H1 (cell line): Measurements from ENCODE around the gene PLPPR1. TPM values are rescaled to one million over a fixed set of nuclear protein-coding genes. Genes with fewer than 3 reads are reported as not detected.
A peak's percentile ranks its signal among the peaks of the same experiment; 100 is the strongest.

Source experiments
- CTCF ChIA-PET: fragments of 300-600 bp; sonication (Branson Sonifier 250); formaldehyde crosslinking; loops from one replicate; lab custom pipeline; 2021; ENCODE audit not compliant: partially characterized antibody; lab: Charles Lee
- POLR2A ChIA-PET: fragments of 300-600 bp; sonication (Branson Sonifier 250); formaldehyde crosslinking; loops from one replicate; lab custom pipeline; 2021; ENCODE audit warnings: inconsistent platforms; ENCODE audit not compliant: partially characterized antibody; lab: Charles Lee
- DNase-seq, 2 experiments: peaks; one replicate each; pipeline versions ENCODE4 v3.0.0 to v3.0.0-alpha.2; 2010 to 2022; ENCODE audit warnings: low spot score in 2 of 2, low read depth in 1 of 2, mixed read lengths in 1 of 2
- FAIRE-seq: peaks from 2 replicates; lab custom pipeline; 2011; peaks lifted over from hg19 to GRCh38; lab: Jason Lieb, UNC
- H2AFZ ChIP-seq: 2 replicates; pipeline ENCODE4 v1.8.1; 2012; ENCODE audit warnings: low read length, inconsistent platforms
- H2AK5ac ChIP-seq: 2 replicates; pipeline ENCODE4 v1.6.1; 2013; ENCODE audit warnings: low read depth, low read length
- H2BK120ac ChIP-seq: replicated peaks from 2 replicates; pipeline ENCODE3; 2013; ENCODE audit warnings: low read depth, low read length, inconsistent platforms
- H2BK12ac ChIP-seq: 2 replicates; pipeline ENCODE4 v1.6.1; 2013; ENCODE audit warnings: low read depth, low read length
- H2BK15ac ChIP-seq: 2 replicates; pipeline ENCODE4 v1.6.1; 2013; ENCODE audit warnings: low read length
- H2BK20ac ChIP-seq: 2 replicates; pipeline ENCODE4 v1.6.1; 2013; ENCODE audit warnings: low read length
- H2BK5ac ChIP-seq: 2 replicates; pipeline ENCODE4 v1.6.1; 2013; ENCODE audit warnings: low read depth, low read length
- H3K14ac ChIP-seq: 2 replicates; pipeline ENCODE4 v1.6.1; 2013; ENCODE audit warnings: inconsistent platforms; ENCODE audit not compliant: insufficient read length
- H3K18ac ChIP-seq: 2 replicates; pipeline ENCODE4 v1.6.1; 2013; ENCODE audit warnings: low read length; ENCODE audit errors: extremely low read depth
- H3K23ac ChIP-seq: 2 replicates; pipeline ENCODE4 v1.6.1; 2013; ENCODE audit warnings: inconsistent platforms; ENCODE audit not compliant: insufficient read length
- H3K23me2 ChIP-seq: 2 replicates; pipeline ENCODE4 v1.6.1; 2013; ENCODE audit warnings: low read depth, low read length
- H3K27ac ChIP-seq: 2 replicates; pipeline ENCODE4 v1.6.1; 2011; ENCODE audit warnings: low read depth, low read length, inconsistent platforms
- H3K27me3 ChIP-seq, 4 experiments: replicated peaks in 1 of 4; 1 replicate in 1 of 4; 2 replicates in 3 of 4; pipeline versions ENCODE4 v1.6.1 to v1.8.1; 2011 to 2013; ENCODE audit warnings: low read length in 3 of 4, mild to moderate bottlenecking in 3 of 4, inconsistent platforms in 2 of 4, mixed read lengths in 2 of 4, moderate library complexity in 1 of 4; ENCODE audit not compliant: control insufficient read depth in 3 of 4, insufficient read depth in 3 of 4; ENCODE audit errors: extremely low read depth in 1 of 4
- H3K36me3 ChIP-seq, 4 experiments: 2 replicates each; pipeline versions ENCODE4 v1.6.1 to v1.8.1; 2011 to 2013; ENCODE audit warnings: mild to moderate bottlenecking in 4 of 4, low read length in 3 of 4, moderate library complexity in 2 of 4, control low read depth in 1 of 4, inconsistent platforms in 1 of 4; ENCODE audit not compliant: insufficient read depth in 4 of 4, control insufficient read depth in 2 of 4
- H3K4ac ChIP-seq: replicated peaks from 2 replicates; pipeline ENCODE3; 2013; ENCODE audit warnings: low read length, low read depth, mixed read lengths, inconsistent platforms; ENCODE audit not compliant: insufficient read length
- H3K4me1 ChIP-seq, 4 experiments: replicated peaks in 1 of 4; 1 replicate in 1 of 4; 2 replicates in 3 of 4; pipeline versions ENCODE4 v1.6.1 to v1.8.1; 2011 to 2013; ENCODE audit warnings: low read length in 3 of 4, inconsistent platforms in 2 of 4, mixed read lengths in 1 of 4; ENCODE audit not compliant: insufficient read depth in 4 of 4, control insufficient read depth in 3 of 4
- H3K4me2 ChIP-seq, 2 experiments: 2 replicates each; pipeline versions ENCODE4 v1.6.1 to v1.8.1; 2011 to 2013; ENCODE audit warnings: low read depth in 2 of 2, low read length in 2 of 2, control low read depth in 1 of 2, inconsistent platforms in 1 of 2, mild to moderate bottlenecking in 1 of 2; ENCODE audit not compliant: insufficient read depth in 1 of 2
- H3K4me3 ChIP-seq, 4 experiments: fragments of 200-600, 300-600 bp in 1 of 4; sonication (generic), shearing (Covaris generic), sonication (Bioruptor Twin) in 1 of 4; 2 replicates each; pipeline versions ENCODE4 v1.5.1 to v1.8.1; 2011 to 2016; ENCODE audit warnings: low read length in 4 of 4, low read depth in 3 of 4, control low read depth in 2 of 4, inconsistent platforms in 2 of 4, mild to moderate bottlenecking in 2 of 4, mixed read lengths in 1 of 4, moderate library complexity in 1 of 4; ENCODE audit not compliant: insufficient read depth in 2 of 4; ENCODE audit errors: extremely low read depth in 1 of 4
- H3K56ac ChIP-seq: replicated peaks from 2 replicates; pipeline ENCODE3; 2013; ENCODE audit warnings: low read depth, mild to moderate bottlenecking, mixed read lengths, low read length, inconsistent platforms; ENCODE audit not compliant: insufficient read length
- H3K79me1 ChIP-seq: 2 replicates; pipeline ENCODE4 v1.6.1; 2013; ENCODE audit warnings: low read depth, low read length, control low read depth
- H3K79me2 ChIP-seq, 2 experiments: 2 replicates each; pipeline versions ENCODE4 v1.6.1 to v1.8.1; 2012 to 2013; ENCODE audit warnings: low read length in 2 of 2, mild to moderate bottlenecking in 2 of 2, inconsistent platforms in 1 of 2; ENCODE audit not compliant: insufficient read depth in 2 of 2, control insufficient read depth in 1 of 2
- H3K9ac ChIP-seq, 4 experiments: replicated peaks in 1 of 4; 1 replicate in 1 of 4; 2 replicates in 3 of 4; pipeline versions ENCODE4 v1.6.1 to v1.8.1; 2011 to 2013; ENCODE audit warnings: low read depth in 3 of 4, low read length in 3 of 4, control low read depth in 2 of 4, mild to moderate bottlenecking in 2 of 4, moderate library complexity in 2 of 4, inconsistent platforms in 1 of 4; ENCODE audit errors: extremely low read depth in 1 of 4
- H3K9me3 ChIP-seq, 2 experiments: 2 replicates each; pipeline versions ENCODE4 v1.6.1 to v1.8.1; 2012 to 2013; ENCODE audit warnings: mild to moderate bottlenecking in 2 of 2, moderate library complexity in 2 of 2, control low read depth in 1 of 2, inconsistent platforms in 1 of 2, low read depth in 1 of 2, low read length in 1 of 2, mixed read lengths in 1 of 2; ENCODE audit not compliant: insufficient read depth in 2 of 2
- H4K20me1 ChIP-seq, 2 experiments: replicated peaks in 1 of 2; 2 replicates each; pipeline versions ENCODE3 to v1.8.1; 2011 to 2013; ENCODE audit warnings: inconsistent platforms in 2 of 2, low read length in 2 of 2, mild to moderate bottlenecking in 1 of 2; ENCODE audit not compliant: insufficient read depth in 2 of 2, control insufficient read depth in 1 of 2
- H4K5ac ChIP-seq: 2 replicates; pipeline ENCODE4 v1.6.1; 2013; ENCODE audit warnings: low read length, low read depth, mixed read lengths, inconsistent platforms; ENCODE audit not compliant: insufficient read length
- H4K8ac ChIP-seq: 2 replicates; pipeline ENCODE4 v1.8.0; 2013; ENCODE audit warnings: mild to moderate bottlenecking, moderate library complexity, low read length, inconsistent platforms; ENCODE audit not compliant: insufficient read depth; ENCODE audit errors: extremely low read depth
- H4K91ac ChIP-seq: replicated peaks from 2 replicates; pipeline ENCODE3; 2013; ENCODE audit warnings: low read length, mixed read lengths, inconsistent platforms; ENCODE audit not compliant: insufficient read length
- CHD2 ChIP-seq: IDR thresholded peaks from 2 replicates; pipeline ENCODE4 v1.6.1; 2012; ENCODE audit warnings: low read length, improper control_type of control experiment
- SRF ChIP-seq: IDR thresholded peaks from 2 replicates; pipeline ENCODE4 v1.6.1; 2011; ENCODE audit warnings: mild to moderate bottlenecking, low read depth, low read length, moderate library complexity
- TEAD4 ChIP-seq: IDR thresholded peaks from 2 replicates; pipeline ENCODE4 v1.6.1; 2012; ENCODE audit warnings: low read depth, low read length, inconsistent platforms, mixed read lengths
- WGBS, 2 experiments: shearing (Covaris generic) in 1 of 2; methylation state at CpG; one replicate each; pipeline versions ENCODE4 v1.1.6 to v1.1.7; 2013 to 2015; ENCODE audit warnings: low lambda C conversion rate in 2 of 2, mixed read lengths in 2 of 2, inconsistent platforms in 1 of 2, low coverage in 1 of 2, missing lambda C conversion rate in 1 of 2; ENCODE audit not compliant: insufficient replicate concordance in 2 of 2, insufficient coverage in 1 of 2, insufficient read length in 1 of 2; ENCODE audit errors: extremely low coverage in 1 of 2, missing lambda C conversion rate in 1 of 2; 5-methylcytosine and 5-hydroxymethylcytosine counted together
- polyA plus RNA-seq, 7 experiments: library from polyadenylated mRNA; depleted of rRNA in 3 of 7; stranded (reverse) in 5 of 7; unstranded in 2 of 7; fragments of >200 nt in 5 of 7; fragments of 200-250 nt in 2 of 7; gene quantifications; 1 replicate in 5 of 7; 2 replicates in 1 of 7; 4 replicates in 1 of 7; pipeline versions ENCODE4 v1.2.1 to v1.2.3, GENCODE V29; 2011 to 2013; ENCODE audit warnings: missing spikeins in 2 of 7, mixed read lengths in 2 of 7
- total RNA-seq: library from RNA; stranded (reverse); fragmentation: NEBNext Ultra II Directional; extraction: Animal tissue kit (Norgen Biotek cat#: 25700); gene quantifications from 2 replicates; pipeline ENCODE4 v1.2.1, GENCODE V29; 2021

Gene PLPPR1
- total and polyA plus RNA-seq, 2 of the 8 experiments (the other 6 are each of a cell fraction or from before 2014, with no cell fraction given), result 1.4 to 1.8 TPM

- Histone ChIP-seq H2AK5ac (no peak overlapping the region), H4K91ac (no peak overlapping the region), H2AFZ (no peak overlapping the region), H4K20me1 (no peaks in the 10 kb centered on the region), H3K14ac (no peak overlapping the region), H3K23me2 (no peaks in the 10 kb centered on the region), H3K27me3 (no peaks in the 10 kb centered on the region), H2BK20ac (no peak overlapping the region), H2BK15ac (no peak overlapping the region), H3K23ac (no peak overlapping the region), H3K9ac (no peak overlapping the region), H3K4ac (no peak overlapping the region), H3K79me2 (no peaks in the 10 kb centered on the region), H3K56ac (no peak overlapping the region), H4K5ac (no peak overlapping the region), H3K9me3 (peaks cover 4 to 9% of the 10 kb centered on the region in 2 experiments; a peak in 3 of 4 replicates), H2BK12ac (no peak overlapping the region), H4K8ac (no peak overlapping the region), H3K79me1 (no peaks in the 10 kb centered on the region), H3K36me3 (no peaks in the 10 kb centered on the region), H3K4me3 (no peak overlapping the region), H3K4me2 (no peak overlapping the region), H3K27ac (no peak overlapping the region), H2BK120ac (no peak overlapping the region), H2BK5ac (no peak overlapping the region), H3K18ac (no peak overlapping the region), H3K4me1 (peaks cover 2 to 5% (median 4%) of the 10 kb centered on the region in 4 experiments; a peak in 3 of 7 replicates)
- FAIRE-seq (no peak), DNase-seq (no peak)
- 82% methylated on average over 5 of the region's 5 CpGs; no CpG with 5 or more reads in 1 of the 2 experiments for WGBS, 2 experiments
- TF ChIP-seq CHD2 (no peak), SRF (no peak), TEAD4 (0 out of 2 replicates have a peak, but pooled peaks have one; percentile 17)
- CTCF ChIA-PET, result interaction anchor here (1.3 to 3.2 kb wide), 4 partner anchors 8 to 417 kb away, joined by 5 to 23 read pairs (median 6); no protein-coding TSS in a partner anchor
- POLR2A ChIA-PET, result no interaction called here
Measured at GRCh38 chr9:101131326-101131725, 102.8 kb downstream of the PLPPR1 start.
